ENCODE results near the gene SGCG.

GRCh38 chr13:23354520-23354919, 173.7 kb downstream of the SGCG start:
- TF ChIP-seq CTCF (conservative IDR thresholded peaks at IDR 0.05; ENCODE audit: low read length) = no peak
- no peak for TF ChIP-seq EZH2phosphoT487 (IDR thresholded peaks at IDR 0.05; ENCODE audit: borderline replicate concordance, low read depth, low read length)
